Right ventricle myocardium superior (tissue), 1 donor: ENCODE results near the gene KBTBD6. TPM values are rescaled to one million over a fixed set of nuclear protein-coding genes. Genes with fewer than 3 reads are reported as not detected.
A peak's percentile ranks its signal among the peaks of the same experiment; 100 is the strongest.
"Not testable (repeated sequence)": the region's sequence is repeated elsewhere in the genome, so short reads cannot be mapped to it uniquely, and the experiment has no call there.

Source experiments
- ATAC-seq: fragments of 200-7000 bp; cut with Tn5 transposase; one replicate; pipeline ENCODE4 v1.9.1; 2020; ENCODE audit warnings: mild to moderate bottlenecking; ENCODE audit not compliant: poor library complexity
- DNase-seq: peaks from one replicate; pipeline ENCODE4 v3.0.0-alpha.2; 2020
- intact Hi-C: fragments of 100-400 bp; cut with DNase I; formaldehyde crosslinking; loops from one replicate; pipeline ENCODE4 v1.11.2; 2022
- total RNA-seq: library from RNA; stranded (reverse); fragmentation: NEBNext Ultra II Directional; extraction: Animal tissue kit (Norgen Biotek cat#: 25700); gene quantifications from one replicate; pipeline ENCODE4 v1.2.1, GENCODE V29; 2021
- donor health status: DM: no; HTN: yes; CAD: no; lungs with severe emphysema.

The KBTBD6 gene
- total RNA-seq, 1 donor from 2014 or later: 7.3 TPM

GRCh38 chr13:41139296-41139966 is 6.8 kb upstream of the KBTBD6 start:
- intact Hi-C loops: no loop called here
- no peak for ATAC-seq

GRCh38 chr13:41137951-41138350 is 5.3 kb upstream of the KBTBD6 start:
- DNase-seq: no peak
- intact Hi-C loops: no loop called here

More at GRCh38 chr13:41139296-41139966, 6.8 kb upstream of the KBTBD6 start:
- no peak for DNase-seq

GRCh38 chr13:41137241-41137640 is 4.6 kb upstream of the KBTBD6 start:
- intact Hi-C loops: no loop called here
- DNase-seq (no peak), ATAC-seq (no peak)

More at GRCh38 chr13:41137951-41138350, 5.3 kb upstream of the KBTBD6 start:
- ATAC-seq: no peak

- intact Hi-C loops: no loop called here
- DNase-seq (no peak), ATAC-seq (no peak)
Observed at GRCh38 chr13:41136396-41137031, 3.9 kb upstream of the KBTBD6 start.

- intact Hi-C loops: loop anchor here (5.0 kb wide), 1 partner anchor 58 kb away; the partner anchor contains the start of gene KBTBD7
- no peak for DNase-seq
Observed at GRCh38 chr13:41133951-41134350, 1.3 kb upstream of the KBTBD6 start.

GRCh38 chr13:41131660-41132511 is 716 bp downstream of the KBTBD6 start:
- intact Hi-C loops: loop anchor here (5.0 kb wide), 1 partner anchor 60 kb away; the partner anchor contains the start of gene KBTBD7
- peak; percentile 72 for DNase-seq
- peak; percentile 50 for ATAC-seq

More at GRCh38 chr13:41133951-41134350, 1.3 kb upstream of the KBTBD6 start:
- no peak for ATAC-seq

- not testable (repeated sequence) for ATAC-seq, DNase-seq
- intact Hi-C loops: loop anchor here (5.0 kb wide), 1 partner anchor 61 kb away; the partner anchor contains the start of gene KBTBD7
Observed at GRCh38 chr13:41131189-41131588, 1.4 kb downstream of the KBTBD6 start.

GRCh38 chr13:41130356-41130755 is 2.2 kb downstream of the KBTBD6 start:
- intact Hi-C loops: loop anchor here (5.0 kb wide), 1 partner anchor 62 kb away; the partner anchor contains the start of gene KBTBD7
- no peak for ATAC-seq
- no peak for DNase-seq

- intact Hi-C loops: no loop called here
- DNase-seq: no peak
- ATAC-seq: no peak
Observed at GRCh38 chr13:41127701-41128100, 4.9 kb downstream of the KBTBD6 start.

- intact Hi-C loops: no loop called here
- no peak for ATAC-seq
Observed at GRCh38 chr13:41122838-41123237, 9.8 kb downstream of the KBTBD6 start.

GRCh38 chr13:41117869-41118268 is 14.7 kb downstream of the KBTBD6 start:
- ATAC-seq (no peak), DNase-seq (no peak)
- intact Hi-C loops: no loop called here

More at GRCh38 chr13:41122838-41123237, 9.8 kb downstream of the KBTBD6 start:
- no peak for DNase-seq

- ATAC-seq (no peak), DNase-seq (no peak)
- intact Hi-C loops: no loop called here
Observed at GRCh38 chr13:41111454-41111853, 21.1 kb downstream of the KBTBD6 start.

- no peak for ATAC-seq
- intact Hi-C loops: no loop called here
- no peak for DNase-seq
Observed at GRCh38 chr13:41107584-41108014, 25.0 kb downstream of the KBTBD6 start.

GRCh38 chr13:41107104-41107571 is 25.5 kb downstream of the KBTBD6 start:
- intact Hi-C loops: no loop called here
- ATAC-seq: no peak

GRCh38 chr13:41099986-41100385 is 32.6 kb downstream of the KBTBD6 start:
- intact Hi-C loops: no loop called here
- DNase-seq: no peak
- no peak for ATAC-seq

More at GRCh38 chr13:41107104-41107571, 25.5 kb downstream of the KBTBD6 start:
- no peak for DNase-seq

GRCh38 chr13:41098761-41099160 is 33.8 kb downstream of the KBTBD6 start:
- ATAC-seq (no peak), DNase-seq (no peak)
- intact Hi-C loops: no loop called here

GRCh38 chr13:41095681-41096080 is 36.9 kb downstream of the KBTBD6 start:
- ATAC-seq, DNase-seq, intact Hi-C loops: not testable (repeated sequence)

GRCh38 chr13:41085961-41086585 is 46.5 kb downstream of the KBTBD6 start:
- intact Hi-C loops: no loop called here
- no peak for DNase-seq
- no peak for ATAC-seq
